Lung microvascular endothelial cell (primary cell): Measurements from ENCODE around the gene USP21. TPM values are rescaled to one million over a fixed set of nuclear protein-coding genes. Genes with fewer than 3 reads are reported as not detected.
A peak's percentile ranks its signal among the peaks of the same experiment; 100 is the strongest.

ENCODE experiments used
- DNase-seq, 2 donors: peaks; one replicate each; pipeline versions ENCODE4 v3.0.0 to v3.0.0-alpha.2; 2010; ENCODE audit warnings: low read depth in 2 of 2
- total RNA-seq: library from RNA; depleted of rRNA; stranded (reverse); fragments of >200 nt; gene quantifications from 2 replicates; pipeline ENCODE4 v1.2.1, GENCODE V29; 2014

Gene USP21
- total RNA-seq, 1 donor from 2014 or later = 4.6 TPM

DNA sequence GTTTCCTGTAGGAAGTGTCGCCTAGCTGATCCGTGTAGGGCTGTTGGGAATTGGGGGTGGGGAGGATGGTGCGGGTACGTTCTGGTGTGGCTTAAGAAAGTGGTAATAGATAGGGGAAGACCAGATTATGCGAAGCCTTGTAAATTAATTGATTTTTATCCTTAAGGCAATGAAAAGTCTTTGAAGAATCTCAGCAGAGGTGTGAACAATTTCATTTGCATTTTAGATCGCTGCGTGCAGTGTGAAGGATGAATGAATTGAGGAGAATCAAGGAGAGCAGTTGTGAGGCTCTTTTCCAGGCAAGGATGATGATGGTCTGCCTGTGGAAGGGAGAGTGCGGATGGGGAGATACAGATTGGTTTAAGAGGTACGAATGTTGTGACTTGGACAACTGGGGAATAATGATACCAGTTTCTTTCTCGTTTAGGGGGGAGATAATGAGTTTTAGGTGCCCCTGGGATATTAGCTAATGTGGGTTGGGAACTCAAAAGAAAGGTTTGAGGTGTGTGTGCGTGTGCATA lies 26.0 kb upstream of the USP21 start:
- no peak for DNase-seq

DNA sequence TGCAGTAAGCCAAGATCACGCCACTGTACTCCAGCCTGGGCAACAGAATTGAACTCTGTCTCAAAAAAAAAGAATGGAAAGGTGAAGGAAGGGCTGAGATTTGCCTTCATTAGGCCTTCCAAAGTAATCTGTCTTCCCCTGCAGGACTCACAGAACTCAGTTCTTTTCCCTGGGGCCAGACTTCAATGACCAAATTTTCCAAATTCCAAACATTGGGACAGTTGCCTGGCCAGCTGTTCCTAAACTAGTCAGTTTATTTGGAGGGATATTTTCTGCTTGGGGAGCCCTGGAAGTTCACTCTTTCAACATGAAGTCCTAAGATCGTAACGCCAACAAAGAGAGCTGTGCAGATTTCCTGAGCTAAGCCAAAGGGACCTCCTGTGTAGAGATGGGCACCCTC lies 21.4 kb upstream of the USP21 start:
- DNase-seq = no peak

DNA sequence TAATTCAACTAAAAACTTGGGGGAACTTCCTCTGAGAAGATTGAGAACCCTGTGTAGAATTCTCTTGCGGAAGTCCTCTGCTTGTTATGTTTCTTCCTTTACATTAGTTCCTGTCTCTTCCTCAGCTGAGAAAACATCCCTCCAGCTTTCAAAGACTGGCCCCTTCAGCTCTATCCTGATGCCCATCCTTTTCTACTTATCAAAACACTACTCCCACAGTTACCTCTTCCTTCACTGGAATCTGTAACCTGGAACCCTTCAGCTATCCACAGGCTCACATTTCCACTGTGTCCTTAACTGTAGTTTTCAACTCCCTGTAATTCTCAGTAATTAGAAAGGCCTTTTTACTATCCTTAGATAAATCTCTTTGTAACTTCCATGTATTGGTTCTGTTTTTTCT lies 20.9 kb upstream of the USP21 start:
- no peak for DNase-seq

DNA sequence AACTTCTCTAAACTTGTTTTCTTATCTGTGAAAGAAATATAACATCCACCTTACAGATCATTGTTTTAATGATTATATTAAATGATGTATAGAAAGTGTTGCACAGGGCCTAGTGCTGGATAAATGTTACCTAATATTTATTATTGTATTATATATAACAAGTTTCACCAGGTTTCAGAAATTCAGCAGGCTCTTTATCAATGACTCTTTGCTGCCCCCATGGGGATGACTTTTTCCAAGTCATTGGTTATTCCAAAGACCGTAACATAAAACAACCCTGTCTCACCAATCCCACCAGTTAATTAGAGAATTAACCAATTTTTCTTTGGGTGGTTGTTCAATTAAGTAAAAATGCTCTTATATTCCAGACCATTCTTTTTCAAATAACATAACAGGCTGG lies 19.5 kb upstream of the USP21 start:
- peak; percentile 67 to 80 for DNase-seq

DNA sequence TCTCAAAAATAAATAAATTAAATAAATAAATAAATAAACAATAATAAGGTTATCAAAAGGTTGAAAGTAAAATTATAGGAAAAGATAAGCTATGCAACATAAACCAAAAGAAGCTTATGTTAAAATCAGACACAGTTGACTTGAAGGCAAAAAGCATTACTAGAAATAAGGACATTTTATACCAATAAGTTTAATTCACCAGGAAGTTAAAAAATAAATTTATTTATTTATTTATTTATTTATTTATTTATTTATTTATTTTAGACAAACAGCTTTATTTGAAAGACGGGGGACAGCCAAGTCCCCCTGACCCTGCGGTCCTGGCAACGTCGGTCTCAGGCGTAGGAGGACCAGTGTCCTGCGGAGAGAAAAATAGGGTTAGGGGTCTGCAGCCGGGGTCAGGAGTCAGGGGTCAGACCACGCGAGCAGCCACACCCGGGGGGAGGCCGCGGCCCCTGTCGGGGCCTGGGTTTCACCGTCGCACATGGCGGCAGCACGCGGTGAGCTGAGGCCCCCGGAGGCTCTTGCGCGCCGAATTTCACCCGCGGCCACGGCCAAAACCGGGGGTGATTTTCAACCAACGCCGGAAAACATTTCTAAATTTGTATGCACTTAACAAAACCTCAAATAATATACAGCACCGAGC lies 18.4 kb upstream of the USP21 start:
- no peak for DNase-seq

DNA sequence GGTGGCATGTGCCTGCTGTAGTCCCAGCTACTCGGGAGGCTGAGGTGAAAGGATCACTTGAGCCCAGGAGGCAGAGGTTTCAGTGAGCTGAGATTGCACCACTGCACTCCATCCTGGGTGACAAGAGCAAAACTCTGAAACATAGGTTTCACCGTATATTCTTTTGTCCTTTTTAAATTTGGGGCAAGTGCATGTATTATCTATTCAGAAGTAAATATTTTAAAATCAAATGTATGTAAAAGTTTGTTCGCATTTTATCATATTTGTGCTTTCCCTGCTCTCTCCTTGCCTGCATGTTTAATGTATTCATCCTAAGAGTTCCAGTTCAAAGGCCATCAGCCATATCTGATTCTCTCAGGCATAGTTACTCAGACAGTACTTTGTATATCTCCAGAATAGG lies 13.5 kb upstream of the USP21 start:
- no peak for DNase-seq

DNA sequence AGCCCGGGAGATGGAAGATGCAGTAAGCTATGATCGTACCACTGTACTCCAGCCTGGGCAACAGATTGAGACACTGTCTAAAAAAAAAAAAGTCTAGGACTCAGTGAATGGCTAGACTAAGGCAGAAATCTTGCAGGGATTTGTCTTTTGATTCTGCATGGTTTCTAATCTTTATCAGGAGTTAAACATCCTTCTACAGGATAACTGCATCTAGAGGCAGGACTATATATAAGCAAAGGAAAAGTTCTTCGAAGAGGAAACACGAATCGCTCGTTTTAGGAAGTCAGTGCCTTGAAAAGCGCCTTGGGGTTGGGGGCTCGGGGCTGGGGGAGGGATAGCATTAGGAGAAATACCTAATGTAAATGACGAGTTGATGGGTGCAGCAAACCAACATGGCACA lies 6.1 kb upstream of the USP21 start:
- DNase-seq = no peak

DNA sequence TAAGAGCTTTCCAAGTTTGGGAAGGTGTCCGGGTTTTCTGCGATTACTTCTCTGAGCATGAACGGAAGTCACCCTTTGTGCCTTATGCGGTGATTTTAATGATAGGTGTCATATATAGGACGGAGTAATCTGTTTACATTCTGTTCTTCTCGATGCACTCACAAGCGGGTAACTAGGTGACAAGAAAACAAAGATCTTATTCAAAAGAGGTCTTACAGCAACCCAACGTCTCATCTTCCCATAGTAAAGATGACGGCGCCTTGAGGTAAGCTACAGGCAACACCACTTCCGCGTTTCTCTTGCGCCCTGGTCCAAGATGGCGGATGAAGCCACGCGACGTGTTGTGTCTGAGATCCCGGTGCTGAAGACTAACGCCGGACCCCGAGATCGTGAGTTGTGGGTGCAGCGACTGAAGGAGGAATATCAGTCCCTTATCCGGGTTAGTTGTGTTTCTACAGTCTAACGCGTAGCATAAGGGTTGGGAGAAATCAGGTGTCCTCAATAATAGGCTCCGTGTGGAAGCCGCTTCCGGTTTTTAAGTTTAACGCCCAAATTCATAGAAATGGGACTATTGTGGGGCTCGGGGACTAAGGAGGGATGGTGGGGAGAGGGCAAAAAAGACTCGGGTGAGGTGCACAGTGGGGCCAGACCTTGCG lies 5.5 kb upstream of the USP21 start, which contains the start of gene UFC1:
UFC1 (plus strand) TSS at position 297 of the 656 bp plus-strand sequence; CDS start at position 317, 20 bp downstream.
- DNase-seq = peak; percentile 89 to 94

DNA sequence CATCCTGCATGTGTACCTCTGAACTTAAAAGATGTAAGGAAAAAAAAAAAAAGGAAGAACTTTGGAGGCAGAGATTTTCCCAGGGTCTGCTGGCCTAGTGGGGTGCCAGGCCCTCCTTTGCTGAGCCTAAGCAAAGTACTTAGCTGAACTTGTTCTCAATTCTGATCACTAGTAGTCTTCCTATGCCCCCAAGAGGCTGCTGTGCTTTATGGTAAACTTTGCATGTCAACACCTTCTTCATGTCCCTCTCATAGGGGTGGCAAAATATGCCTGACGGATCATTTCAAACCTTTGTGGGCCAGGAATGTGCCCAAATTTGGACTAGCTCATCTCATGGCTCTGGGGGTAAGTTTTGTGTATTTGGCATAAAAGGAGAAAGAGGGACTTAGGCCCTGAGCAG lies 1.4 kb upstream of the USP21 start:
- DNase-seq = no peak

DNA sequence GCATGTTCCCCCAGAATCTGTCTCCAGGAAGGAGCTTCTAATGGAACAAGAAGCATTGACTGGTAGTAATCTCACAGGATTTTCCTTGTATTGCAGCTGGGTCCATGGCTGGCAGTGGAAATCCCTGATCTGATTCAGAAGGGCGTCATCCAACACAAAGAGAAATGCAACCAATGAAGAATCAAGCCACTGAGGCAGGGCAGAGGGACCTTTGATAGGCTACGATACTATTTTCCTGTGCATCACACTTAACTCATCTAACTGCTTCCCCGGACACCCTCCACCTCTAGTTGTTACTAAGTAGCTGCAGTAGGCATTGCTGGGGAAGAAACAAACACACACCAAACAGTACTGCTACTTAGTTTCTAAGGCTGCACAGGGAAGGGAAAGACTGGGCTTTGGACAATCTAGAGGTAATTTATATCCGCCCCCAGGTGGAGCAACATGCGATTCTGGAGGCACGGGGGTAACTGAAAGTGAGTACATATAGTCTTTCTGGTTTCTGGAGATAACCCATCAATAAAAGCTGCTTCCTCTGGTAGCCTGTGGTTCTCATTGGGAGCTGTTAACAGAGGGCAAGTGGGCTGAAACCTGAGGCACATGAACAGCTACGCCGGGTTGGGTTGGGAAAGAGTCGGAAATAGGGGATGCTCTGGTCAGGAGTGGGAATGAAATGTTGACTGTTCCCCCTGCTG lies 837 bp upstream of the USP21 start:
- DNase-seq = no peak

DNA sequence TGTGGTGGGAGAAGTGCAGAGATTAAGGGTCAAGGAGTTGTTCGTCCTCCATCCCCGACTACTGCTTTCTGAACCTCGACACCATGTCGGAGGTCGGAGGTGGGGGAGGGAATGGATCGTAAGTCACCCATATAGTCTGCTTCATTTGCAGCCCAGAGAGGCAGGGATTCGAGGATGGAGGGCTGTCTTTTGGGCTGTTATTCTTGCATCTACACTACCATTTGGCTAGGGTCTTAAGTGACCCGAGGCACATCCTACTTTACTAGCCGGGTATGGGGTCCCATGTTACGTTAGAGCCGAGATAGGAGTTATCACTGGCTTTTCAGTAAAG lies 578 bp downstream of the USP21 start:
- no peak for DNase-seq

DNA sequence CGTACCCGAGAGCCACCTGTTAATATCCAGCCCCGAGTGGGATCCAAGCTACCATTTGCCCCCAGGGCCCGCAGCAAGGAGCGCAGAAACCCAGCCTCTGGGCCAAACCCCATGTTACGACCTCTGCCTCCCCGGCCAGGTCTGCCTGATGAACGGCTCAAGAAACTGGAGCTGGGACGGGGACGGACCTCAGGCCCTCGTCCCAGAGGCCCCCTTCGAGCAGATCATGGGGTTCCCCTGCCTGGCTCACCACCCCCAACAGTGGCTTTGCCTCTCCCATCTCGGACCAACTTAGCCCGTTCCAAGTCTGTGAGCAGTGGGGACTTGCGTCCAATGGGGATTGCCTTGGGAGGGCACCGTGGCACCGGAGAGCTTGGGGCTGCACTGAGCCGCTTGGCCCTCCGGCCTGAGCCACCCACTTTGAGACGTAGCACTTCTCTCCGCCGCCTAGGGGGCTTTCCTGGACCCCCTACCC lies 1.4 kb downstream of the USP21 start:
- DNase-seq = no peak

DNA sequence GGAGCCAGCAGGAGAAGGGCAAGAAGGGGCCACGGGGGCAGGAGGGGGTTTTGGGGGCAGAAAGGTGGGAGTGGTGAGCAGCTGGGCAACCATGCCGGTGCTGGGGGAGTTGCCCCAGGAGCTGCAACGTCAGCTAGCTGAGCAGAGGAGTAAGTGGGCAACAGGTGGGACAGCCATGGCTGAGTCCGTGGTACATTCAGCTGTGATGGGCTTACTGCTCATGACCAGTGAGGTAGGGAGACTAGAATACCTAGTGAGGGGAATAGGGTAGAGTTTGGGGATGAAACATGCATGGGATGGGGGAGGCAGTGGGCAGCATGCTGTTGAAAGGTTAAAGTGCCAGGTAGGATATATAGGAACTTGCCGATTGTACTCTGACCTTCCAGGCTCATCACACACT lies 2.4 kb downstream of the USP21 start:
- no peak for DNase-seq

DNA sequence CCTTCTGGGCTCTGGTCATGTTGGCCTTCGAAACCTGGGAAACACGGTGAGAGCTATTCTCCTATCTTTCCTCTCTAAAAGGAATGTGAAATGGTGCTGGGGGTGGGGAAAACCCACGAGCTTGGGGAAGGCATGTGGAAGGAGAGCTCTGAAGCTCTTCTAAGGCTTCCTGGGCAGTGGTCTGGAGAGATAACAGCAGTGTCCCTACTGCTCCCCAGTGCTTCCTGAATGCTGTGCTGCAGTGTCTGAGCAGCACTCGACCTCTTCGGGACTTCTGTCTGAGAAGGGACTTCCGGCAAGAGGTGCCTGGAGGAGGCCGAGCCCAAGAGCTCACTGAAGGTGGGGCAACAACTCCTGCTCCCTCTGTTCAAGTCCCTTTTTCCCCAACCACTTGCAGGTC lies 2.8 kb downstream of the USP21 start:
- no peak for DNase-seq

DNA sequence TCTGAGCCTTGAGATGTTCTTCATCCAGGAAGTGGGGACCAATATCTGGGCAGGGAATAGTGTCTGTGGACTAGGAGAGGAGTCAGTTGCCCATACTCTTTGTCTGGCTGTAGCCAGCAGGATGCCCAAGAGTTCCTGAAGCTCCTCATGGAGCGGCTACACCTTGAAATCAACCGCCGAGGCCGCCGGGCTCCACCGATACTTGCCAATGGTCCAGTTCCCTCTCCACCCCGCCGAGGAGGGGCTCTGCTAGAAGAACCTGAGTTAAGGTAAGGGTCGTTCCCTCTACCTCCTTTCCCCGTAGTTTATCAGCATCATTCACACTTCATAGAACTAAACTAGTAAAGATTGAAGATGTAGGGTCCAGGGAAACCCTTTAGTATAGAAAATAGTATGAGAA lies 3.5 kb downstream of the USP21 start:
- DNase-seq = no peak

DNA sequence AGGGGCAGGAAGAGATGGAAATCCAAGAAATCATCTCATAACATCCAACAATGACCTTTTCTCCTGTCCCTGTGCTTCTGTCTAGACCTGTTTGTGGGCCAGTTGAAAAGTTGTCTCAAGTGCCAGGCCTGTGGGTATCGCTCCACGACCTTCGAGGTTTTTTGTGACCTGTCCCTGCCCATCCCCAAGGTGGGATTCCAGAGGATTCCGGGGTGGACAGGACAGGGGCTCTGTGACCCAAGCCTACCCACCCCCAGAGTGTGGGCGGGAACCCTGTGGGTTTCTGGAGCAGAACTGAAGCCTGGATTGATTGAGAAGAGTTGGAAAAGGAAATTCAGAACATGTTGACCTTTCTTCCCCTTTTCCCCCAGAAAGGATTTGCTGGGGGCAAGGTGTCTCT lies 4.5 kb downstream of the USP21 start:
- DNase-seq = no peak

DNA sequence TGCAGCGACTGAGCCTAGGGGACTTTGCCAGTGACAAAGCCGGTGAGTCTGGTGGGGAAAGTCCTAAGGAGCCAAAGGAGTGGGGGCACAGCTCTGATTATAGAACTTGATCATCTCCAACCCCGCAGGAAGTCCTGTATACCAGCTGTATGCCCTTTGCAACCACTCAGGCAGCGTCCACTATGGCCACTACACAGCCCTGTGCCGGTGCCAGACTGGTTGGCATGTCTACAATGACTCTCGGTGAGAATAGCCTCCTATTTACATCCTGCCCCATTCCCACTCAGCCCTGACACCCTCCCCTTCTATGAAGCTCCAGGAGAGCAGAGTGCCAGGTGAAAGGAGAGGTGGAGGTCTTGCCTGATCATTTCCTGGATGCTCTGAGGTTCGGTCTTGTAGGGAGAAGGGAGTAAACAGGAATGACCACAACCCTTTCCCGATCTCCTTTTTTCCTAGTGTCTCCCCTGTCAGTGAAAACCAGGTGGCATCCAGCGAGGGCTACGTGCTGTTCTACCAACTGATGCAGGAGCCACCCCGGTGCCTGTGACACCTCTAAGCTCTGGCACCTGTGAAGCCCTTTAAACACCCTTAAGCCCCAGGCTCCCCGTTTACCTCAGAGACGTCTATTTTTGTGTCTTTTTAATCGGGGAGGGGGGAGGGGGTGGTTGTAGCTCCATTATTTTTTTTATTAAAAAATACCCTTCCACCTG lies 5.8 kb downstream of the USP21 start:
- no peak for DNase-seq

DNA sequence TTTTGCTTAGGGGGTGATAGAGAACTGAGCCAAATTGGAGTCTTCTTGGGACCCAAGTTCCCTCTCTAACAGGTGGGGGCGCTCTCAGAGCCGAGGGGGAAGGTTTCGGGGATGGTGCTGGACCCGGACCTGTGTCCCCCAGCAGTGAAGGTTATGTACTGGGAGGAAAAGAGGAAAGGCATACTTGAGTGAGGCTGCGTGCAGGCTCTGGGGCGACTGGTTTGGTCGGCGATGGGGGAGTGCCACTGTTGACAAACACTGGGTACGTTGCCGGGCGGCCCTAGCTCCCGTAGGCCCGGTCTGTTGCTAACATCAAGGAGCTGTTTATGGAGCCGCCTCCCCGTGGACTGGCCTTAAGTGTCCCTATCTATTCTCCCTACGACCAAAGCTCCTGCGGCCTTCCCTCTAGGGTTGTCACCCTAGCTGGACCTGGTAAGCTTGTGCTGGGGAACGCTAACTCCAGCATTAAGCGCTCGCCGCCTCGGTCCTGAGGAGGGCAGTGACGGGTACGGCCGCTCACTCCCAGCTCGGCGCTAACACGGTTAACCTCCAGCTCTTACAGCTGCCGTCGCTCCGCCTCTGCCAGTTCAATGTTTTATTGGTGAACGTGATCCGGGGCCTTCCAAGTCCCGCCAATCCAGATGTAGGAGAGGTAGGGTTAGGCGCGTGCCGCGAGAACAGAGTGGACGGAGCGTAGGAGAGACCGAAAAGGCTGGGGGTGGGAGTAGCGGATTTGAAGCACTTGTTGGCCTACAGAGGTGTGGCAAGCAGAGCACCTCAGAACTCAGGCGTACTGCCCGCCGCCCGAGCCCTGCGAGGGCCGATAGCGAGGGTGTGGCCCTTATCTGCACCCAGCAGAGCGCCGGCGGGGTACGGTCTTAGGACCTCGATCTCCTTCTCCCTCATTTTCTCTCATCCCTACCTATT lies 6.7 kb downstream of the USP21 start, which contains the start of gene PPOX:
PPOX (plus strand) TSS at position 685 of the 927 bp plus-strand sequence. CDS start 422 bp downstream, outside the sequence.
- peak; percentile 99 for DNase-seq

DNA sequence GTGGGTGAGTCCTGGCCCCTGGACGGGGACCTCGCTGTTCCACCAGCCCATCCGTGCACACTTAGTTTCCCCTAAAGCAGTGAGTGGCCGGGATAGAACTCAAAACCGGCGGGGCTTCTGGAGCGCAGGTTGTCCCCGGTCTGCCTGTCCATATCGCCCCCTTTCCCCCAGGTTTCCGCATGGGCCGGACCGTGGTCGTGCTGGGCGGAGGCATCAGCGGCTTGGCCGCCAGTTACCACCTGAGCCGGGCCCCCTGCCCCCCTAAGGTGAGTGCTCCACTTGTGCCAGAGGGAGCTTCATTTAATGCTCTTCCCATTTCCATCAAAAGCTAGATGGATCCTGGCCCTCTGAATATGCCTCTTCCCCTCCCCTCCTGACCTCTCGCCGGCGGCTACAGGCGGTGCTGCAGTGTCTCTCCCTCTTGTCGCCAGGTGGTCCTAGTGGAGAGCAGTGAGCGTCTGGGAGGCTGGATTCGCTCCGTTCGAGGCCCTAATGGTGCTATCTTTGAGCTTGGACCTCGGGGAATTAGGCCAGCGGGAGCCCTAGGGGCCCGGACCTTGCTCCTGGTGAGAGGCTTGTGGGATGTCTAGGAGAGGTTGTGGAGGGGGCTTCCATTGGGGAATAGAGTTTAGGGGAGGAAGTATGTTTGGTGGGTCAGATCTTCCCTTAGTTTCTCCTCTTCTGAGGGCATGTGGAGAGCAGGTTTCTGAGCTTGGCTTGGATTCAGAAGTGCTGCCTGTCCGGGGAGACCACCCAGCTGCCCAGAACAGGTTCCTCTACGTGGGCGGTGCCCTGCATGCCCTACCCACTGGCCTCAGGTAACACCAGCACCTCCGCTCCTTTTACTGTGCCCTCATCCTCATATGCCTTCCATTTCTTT lies 7.6 kb downstream of the USP21 start:
- peak in 1 of 2 donors; percentile 31 for DNase-seq

DNA sequence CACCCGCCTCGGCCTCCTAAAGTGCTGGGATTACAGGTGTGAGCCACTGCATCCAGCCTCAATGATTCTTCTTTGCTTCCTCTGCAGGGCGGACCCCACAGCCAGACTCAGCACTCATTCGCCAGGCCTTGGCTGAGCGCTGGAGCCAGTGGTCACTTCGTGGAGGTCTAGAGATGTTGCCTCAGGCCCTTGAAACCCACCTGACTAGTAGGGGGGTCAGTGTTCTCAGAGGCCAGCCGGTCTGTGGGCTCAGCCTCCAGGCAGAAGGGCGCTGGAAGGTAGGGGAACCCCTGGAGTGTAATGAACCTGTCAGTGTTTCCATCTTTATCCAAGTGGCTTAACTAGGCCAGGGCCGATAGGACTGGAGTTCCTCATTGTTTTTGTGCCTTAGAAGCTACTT lies 9.6 kb downstream of the USP21 start:
- DNase-seq = no peak
